ENCODE data around the gene SNIP1.

GRCh38 chr1:37588939-37589338 lies 34.8 kb upstream of the SNIP1 start:
- TF ChIP-seq PHF8 (conservative IDR thresholded peaks at IDR 0.05; ENCODE audit: low read depth, low read length) (no peak), CTCF (IDR thresholded peaks at IDR 0.05; ENCODE audit: control extremely low read depth in 1 of 3, insufficient read depth in 1 of 3, low read depth in 1 of 3, low read length in 3 of 3) (no peak), POLR2A (IDR thresholded peaks at IDR 0.05; ENCODE audit: control extremely low read depth in 1 of 2, low read depth in 2 of 2, low read length in 2 of 2) (no peak), TAF1 (IDR thresholded peaks at IDR 0.05; ENCODE audit: low read depth, low read length) (no peak)
